ENCODE data around the gene RHOXF1.
"Not testable (repeated sequence)": the region's sequence is repeated elsewhere in the genome, so short reads cannot be mapped to it uniquely, and the experiment has no call there.

RHOXF1 gene, protein sequence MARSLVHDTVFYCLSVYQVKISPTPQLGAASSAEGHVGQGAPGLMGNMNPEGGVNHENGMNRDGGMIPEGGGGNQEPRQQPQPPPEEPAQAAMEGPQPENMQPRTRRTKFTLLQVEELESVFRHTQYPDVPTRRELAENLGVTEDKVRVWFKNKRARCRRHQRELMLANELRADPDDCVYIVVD

DNA sequence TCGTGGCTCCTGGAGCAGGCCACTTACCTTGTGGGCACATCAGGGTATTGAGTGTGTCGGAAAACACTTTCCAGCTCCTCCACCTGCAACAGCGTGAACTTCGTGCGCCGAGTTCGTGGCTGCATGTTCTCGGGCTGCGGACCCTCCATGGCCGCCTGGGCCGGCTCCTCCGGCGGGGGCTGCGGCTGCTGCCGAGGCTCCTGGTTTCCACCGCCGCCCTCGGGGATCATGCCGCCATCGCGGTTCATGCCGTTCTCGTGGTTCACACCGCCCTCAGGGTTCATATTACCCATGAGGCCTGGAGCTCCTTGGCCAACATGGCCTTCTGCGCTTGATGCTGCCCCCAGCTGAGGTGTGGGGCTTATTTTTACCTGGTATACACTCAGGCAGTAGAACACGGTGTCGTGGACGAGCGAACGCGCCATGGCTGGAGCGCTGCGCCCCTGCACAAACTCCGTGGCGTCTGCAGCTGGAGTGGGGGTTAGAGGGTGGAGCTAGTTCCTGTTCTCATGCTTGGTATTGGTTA is at the start of gene RHOXF1:
Gene RHOXF1, minus strand, starts transcription at position 476 of the 526 bp plus-strand sequence. Its CDS starts 51 bp downstream, at position 425.
- DNase-seq: no peak

- not testable (repeated sequence) for DNase-seq
These were observed 43.4 kb upstream of the RHOXF1 start for GRCh38 chrX:120159086-120159485.

DNA sequence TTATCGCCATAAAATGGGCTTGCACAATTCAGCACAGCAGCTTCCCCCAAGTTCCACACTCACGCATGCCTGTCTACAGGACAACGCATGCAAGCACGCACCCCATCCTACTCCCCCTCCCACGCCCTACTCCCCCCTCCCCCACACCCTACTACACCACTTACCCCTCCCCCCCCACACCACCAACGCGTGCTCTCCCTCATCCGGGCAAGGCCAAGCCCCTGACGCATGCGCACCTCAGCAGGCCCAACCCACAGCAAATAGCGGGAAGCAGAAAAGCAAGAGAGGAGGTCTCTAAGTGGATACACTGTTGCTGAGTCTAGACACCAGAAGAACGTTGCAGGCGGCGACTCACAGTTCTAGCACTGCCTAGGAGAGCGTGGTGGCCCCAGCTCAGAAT is 42.6 kb upstream of the RHOXF1 start, which contains the start of gene RHOXF2:
Gene RHOXF2, plus strand, starts transcription at position 301 of the 400 bp plus-strand sequence. CDS start 138 bp downstream, outside the sequence.
- DNase-seq: not testable (repeated sequence)

DNA sequence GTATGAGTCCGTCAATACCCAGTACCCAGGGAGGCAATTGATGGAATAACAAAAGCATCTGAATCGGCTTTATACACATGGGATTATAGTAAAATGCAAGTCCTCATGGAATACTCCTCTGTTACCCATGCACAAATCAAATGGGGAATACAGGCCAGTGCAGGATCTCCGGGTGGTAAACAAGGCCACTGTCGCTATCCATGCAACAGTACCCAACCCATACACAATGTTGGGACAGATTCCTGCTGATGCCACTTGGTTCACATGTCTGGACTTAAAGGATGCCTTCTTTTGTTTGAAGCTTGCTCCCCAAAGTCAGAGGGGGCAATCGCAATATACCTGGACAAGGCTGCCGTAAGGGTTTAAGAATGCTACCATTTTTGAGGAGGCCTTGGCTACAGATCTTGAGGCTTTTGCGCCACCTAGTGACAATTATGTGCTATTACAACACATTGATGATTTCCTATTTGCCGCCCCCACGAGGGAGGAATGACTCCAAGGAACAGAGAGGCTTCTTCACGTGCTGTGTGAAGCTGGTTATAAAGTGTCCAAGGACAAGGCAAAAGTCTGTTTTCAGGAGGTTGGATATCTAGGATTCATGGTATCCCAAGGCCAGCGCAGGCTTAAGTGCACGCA is 34.5 kb upstream of the RHOXF1 start:
- not testable (repeated sequence) for DNase-seq

DNA sequence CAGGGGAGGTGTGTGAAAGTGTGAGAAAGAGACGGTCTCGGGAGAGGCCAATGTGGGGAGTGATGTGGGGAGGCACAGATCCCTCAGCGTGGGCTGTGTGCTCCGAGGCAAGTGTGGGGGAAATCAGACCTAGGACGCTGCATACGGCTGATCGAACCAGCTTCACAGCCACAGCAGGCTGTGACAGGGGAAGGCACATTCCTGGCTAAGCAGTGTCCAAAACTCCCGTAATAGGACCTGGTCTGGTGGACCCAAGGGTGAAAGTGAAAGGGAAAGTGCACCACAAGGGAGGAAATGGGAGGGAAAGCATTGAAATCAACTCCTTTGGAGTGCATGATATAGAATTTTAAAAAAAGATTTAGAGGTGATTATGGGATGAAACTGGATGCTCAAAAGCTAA is 31.8 kb upstream of the RHOXF1 start:
- DNase-seq: no peak

DNA sequence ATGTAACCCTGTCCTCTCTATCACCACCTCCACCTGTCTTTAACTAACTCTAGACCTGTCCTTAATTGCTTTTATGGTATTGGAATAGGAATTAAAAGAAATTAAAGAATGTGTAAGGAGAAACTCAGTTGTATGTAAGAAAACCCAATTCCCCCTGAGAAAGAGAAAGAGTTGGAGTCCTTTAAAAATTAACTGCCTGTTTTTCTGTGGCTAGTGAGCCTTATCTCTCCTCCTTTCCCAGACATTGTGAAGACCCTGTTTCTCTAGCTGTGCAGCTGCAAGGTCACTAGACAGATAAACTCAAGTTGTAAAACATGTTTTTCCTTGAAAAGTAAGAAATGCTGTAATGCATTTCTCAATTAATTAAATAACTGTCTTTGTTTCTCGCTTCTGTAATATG is 30.6 kb upstream of the RHOXF1 start:
- not testable (repeated sequence) for DNase-seq

DNA sequence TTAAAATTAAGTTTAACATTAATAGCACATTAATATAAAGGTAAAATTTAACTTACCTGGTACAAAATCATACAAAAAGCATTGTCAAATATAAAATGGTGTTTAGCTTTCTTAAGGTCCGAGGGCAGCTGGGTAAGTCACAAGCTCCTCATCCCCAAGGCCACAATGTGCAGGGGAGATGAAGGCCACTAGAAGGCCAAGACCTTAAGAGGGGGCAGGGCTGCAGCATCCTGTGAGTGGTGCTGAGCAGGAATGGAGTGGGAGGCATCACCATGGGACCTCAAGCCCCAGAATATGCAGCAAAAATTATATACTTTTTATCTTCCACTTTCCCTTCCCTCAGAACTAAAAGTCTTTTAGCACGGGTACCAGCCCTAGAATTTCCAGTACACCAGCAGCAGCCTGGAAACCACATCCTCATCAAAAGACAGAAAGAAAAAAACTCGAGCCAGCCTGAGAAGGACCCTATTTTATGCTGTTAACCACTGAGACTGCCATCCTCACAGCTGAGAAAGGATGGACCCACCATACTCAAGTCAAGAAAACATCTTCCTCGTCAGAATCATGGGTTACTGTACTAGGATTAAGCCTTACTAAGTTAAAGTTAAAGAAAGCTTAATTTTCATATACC is 29.7 kb upstream of the RHOXF1 start:
- no peak for DNase-seq

GRCh38 chrX:120144178-120144844 is 28.6 kb upstream of the RHOXF1 start:
- no peak for DNase-seq

DNA sequence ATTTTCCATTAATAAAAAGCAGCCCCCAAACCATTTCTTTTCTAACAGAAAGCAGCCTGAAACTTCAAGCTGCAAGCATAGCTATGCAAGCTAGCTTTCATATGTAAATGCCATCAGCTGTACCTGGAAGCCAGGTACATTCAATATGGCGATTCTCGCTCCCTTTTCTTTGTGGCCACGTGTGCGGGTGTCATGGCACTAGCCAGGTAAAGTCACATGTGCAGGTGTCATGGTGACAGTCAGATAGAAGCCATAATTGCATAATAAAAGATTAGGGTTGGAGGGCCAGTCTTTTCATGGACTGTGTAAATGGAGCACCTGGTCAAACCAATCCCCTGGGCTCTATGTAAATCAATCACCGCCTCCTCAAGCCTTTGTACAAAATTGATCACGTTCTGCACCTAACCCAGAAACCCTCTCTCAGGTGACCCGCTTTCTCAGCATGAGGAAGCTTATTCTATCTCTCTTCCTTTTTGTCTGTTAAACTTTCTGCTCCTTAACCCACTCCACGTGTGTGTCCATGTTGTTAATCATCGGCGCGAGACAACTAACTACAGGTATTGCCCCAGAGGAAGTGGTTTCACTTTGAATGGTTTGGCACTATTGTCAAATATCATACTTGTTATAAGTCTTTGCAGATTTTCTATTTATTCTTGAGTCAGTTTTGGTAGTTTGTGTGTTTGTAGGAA is 24.7 kb upstream of the RHOXF1 start:
- DNase-seq: no peak

- no peak for DNase-seq
These were observed 21.7 kb upstream of the RHOXF1 start for GRCh38 chrX:120137439-120137838.

DNA sequence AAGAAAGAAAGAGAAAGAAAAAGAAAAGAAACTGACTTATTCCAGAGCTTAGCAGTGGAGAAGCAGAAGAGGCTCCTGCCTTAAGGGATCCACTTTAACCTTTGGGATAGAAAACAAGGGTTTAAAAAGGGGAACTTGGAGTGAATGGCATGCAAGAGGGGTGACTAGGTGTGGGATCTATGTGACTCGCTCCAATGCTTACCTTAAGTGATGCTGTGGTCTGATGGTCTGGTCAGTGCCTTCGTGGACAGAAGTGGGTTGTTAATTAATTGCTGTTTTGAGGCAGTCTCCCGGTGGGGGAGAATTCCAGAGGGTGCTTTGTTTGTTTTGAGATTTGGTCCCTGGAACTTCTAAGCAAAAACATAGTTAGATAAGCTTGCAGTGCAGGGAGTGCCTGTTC is 21.1 kb upstream of the RHOXF1 start:
- no peak for DNase-seq

DNA sequence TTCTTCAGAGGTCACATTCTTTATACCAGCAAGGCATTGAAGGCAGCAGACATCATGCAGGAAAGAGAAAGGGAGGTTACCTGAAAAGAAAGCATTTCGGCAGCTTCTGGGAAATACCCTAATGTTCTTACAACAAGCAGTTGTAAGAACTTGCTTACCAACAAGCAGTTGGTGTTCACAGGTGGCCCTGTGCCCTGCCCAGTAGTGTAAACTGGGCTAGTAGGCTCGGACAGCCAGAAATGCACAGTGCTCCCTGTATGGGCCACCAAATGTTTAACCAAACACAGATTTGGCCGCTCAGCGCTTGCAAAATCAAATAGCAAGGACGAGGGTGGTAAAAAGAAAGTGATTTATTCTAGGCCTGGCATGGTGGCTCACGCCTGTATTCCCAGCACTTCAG is 20.4 kb upstream of the RHOXF1 start:
- no peak for DNase-seq

GRCh38 chrX:120128306-120128846 is 12.7 kb upstream of the RHOXF1 start:
- not testable (repeated sequence) for DNase-seq

GRCh38 chrX:120125444-120125843 is 9.7 kb upstream of the RHOXF1 start:
- no peak for DNase-seq

- DNase-seq: no peak
These were observed 4.5 kb upstream of the RHOXF1 start for GRCh38 chrX:120120223-120120622.

DNA sequence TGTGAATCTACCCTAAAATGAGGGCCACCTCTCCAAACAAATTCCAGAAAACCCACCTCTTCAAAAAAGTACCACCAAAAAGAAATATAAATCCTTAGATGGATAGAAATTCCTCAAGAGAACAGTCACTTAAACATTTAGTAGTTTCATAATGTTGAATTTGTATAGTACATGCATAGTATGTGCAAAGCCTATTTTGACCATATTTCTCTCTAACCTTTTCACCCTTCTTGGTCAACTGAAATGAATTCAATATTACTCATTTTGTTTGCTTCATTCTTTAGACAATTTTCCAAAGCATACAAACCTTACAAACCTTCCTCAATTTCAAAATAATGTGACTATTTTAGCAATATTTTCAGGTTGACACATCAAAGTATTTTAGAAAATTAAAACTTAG is 4.1 kb downstream of the RHOXF1 start:
- DNase-seq: no peak

GRCh38 chrX:120109378-120109777 is 6.3 kb downstream of the RHOXF1 start:
- DNase-seq: no peak

DNA sequence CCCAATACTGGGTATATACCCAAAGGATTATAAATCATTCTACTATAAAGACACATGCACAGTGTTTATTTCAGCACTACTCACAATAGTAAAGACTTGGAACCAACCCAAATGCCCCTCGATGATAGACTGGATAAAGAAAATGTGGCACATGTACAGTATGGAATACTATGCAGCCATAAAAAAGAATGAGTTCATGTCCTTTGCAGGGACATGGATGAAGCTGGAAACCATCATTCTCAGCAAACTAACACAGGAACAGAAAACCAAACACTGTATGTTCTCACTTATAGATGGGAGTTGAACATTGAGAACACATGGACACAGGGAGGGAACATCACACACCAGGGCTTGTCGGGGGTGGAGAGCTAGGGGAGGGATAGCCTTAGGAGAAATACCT is 11.0 kb downstream of the RHOXF1 start:
- not testable (repeated sequence) for DNase-seq

- not testable (repeated sequence) for DNase-seq
These were observed 14.7 kb downstream of the RHOXF1 start for GRCh38 chrX:120101057-120101456.

DNA sequence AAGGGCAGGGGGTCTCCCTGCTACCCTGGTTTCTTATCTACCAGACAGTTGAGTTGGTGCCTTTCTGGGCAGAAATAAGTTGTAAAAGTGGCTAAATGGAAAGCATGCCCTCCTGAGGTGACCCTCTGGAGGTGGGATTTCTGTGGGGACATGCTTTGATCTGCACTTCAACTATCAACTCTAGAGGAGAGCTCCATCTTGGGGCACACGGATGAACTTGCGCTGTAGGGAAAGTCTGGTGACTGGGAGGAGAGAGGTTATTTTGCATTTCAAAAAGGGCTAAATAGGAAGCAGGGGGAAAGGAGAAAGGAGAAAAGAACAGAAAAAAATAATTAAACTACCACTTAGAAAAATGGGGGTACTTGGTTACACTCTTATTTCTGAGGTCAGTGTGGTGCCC is 25.5 kb downstream of the RHOXF1 start:
- DNase-seq: no peak

DNA sequence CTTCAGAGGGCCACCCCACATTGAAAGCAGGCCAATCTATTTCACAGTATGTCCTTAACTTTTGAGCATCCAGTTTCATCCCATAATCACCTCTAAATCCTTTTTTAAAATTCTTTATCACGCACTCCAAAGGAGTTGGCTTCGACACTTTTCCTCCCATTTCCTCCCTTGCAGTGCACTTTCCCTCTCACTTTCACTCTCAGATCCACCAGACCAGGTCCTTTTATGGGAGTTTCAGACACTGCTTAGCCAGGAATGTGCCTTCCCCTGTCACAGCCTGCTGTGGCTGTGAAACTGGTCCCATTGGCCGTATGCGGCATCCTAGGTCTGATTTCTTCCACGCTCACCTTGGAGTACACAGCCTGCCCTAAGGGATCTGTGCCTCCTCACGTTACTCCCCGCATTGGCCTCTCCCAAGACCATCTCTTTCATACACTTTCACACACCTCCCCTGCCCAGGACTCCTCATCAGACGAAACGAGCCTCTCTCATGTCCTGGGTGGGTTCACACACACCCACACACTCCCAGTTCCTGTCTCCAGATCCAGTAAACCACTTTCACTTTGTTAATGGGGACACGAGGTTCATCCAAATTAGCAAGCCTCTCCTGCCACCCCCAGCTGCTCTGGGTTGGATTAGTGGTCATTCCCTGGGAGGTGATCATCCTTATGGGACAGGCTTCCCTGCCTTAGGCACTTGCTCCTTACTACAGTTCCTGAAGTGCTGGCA is 28.3 kb downstream of the RHOXF1 start:
- DNase-seq: no peak
